ENCODE measurements around the gene TRPC6.

- no peak for TF ChIP-seq CTCF (IDR thresholded peaks at IDR 0.05)
- TF ChIP-seq POLR2A (IDR thresholded peaks at IDR 0.05) = no peak
Measured at GRCh38 chr11:101428918-101429317, 154.9 kb downstream of the TRPC6 start.
